ENCODE results near the gene HHIPL2. TPM values are rescaled to one million over a fixed set of nuclear protein-coding genes. Genes with fewer than 3 reads are reported as not detected.

The HHIPL2 gene
- total RNA-seq, 4 donors from 2014 or later = 0.21 to 1.5 TPM; not detected in 2

- 92% methylated on average over 5 of the region's 5 CpGs for WGBS, 2 donors
- H3K27ac ChIP-seq = no peak overlapping the region
These were observed 12.4 kb downstream of the HHIPL2 start for GRCh38 chr1:222535455-222535854.

GRCh38 chr1:222530852-222531251, 17.1 kb downstream of the HHIPL2 start:
- Histone ChIP-seq H3K9me3 (no peaks in the 10 kb centered on the region), H3K4me1 (no peaks in the 10 kb centered on the region), H3K4me3 (no peak overlapping the region), H3K27me3 (no peaks in the 10 kb centered on the region), H3K36me3 (no peaks in the 10 kb centered on the region), H3K27ac (no peak overlapping the region)
- TF ChIP-seq CTCF (IDR thresholded peaks at IDR 0.05) (no peak), POLR2A (IDR thresholded peaks at IDR 0.05) (no peak), EP300 (IDR thresholded peaks at IDR 0.05) (no peak)
- DNase-seq (ENCODE audit: low spot score in 2 of 2) = no peak
- 85 to 88% methylated on average over 6 of the region's 6 CpGs for WGBS, 2 donors

More at GRCh38 chr1:222535455-222535854, 12.4 kb downstream of the HHIPL2 start:
- Histone ChIP-seq H3K9me3 (no peaks in the 10 kb centered on the region), H3K4me3 (no peak overlapping the region), H3K36me3 (no peaks in the 10 kb centered on the region), H3K27me3 (no peaks in the 10 kb centered on the region), H3K4me1 (no peaks in the 10 kb centered on the region)
- no peak for DNase-seq (ENCODE audit: low spot score in 2 of 2)
- TF ChIP-seq POLR2A (IDR thresholded peaks at IDR 0.05) = no peak
- no peak for TF ChIP-seq EP300 (IDR thresholded peaks at IDR 0.05)
- TF ChIP-seq CTCF (IDR thresholded peaks at IDR 0.05) = no peak

- H3K27ac ChIP-seq = no peak overlapping the region
- no peak overlapping the region for H3K4me3 ChIP-seq
- TF ChIP-seq POLR2A (IDR thresholded peaks at IDR 0.05) (no peak), EP300 (IDR thresholded peaks at IDR 0.05) (no peak), CTCF (IDR thresholded peaks at IDR 0.05) (no peak)
- no peak for DNase-seq (ENCODE audit: low spot score in 2 of 2)
- no peaks in the 10 kb centered on the region for H3K9me3 ChIP-seq
- 54 to 79% methylated on average over 3 of the region's 3 CpGs for WGBS, 2 donors
- no peaks in the 10 kb centered on the region for H3K27me3 ChIP-seq
- H3K36me3 ChIP-seq = no peaks in the 10 kb centered on the region
- no peaks in the 10 kb centered on the region for H3K4me1 ChIP-seq
These were observed 18.0 kb downstream of the HHIPL2 start for GRCh38 chr1:222529916-222530315.

GRCh38 chr1:222529181-222529580, 18.7 kb downstream of the HHIPL2 start:
- Histone ChIP-seq H3K27me3 (no peaks in the 10 kb centered on the region), H3K9me3 (no peaks in the 10 kb centered on the region), H3K4me3 (no peak overlapping the region), H3K27ac (no peak overlapping the region), H3K36me3 (no peaks in the 10 kb centered on the region), H3K4me1 (no peaks in the 10 kb centered on the region)
- WGBS, 2 donors = 85 to 94% methylated on average over 3 of the region's 3 CpGs
- no peak for DNase-seq (ENCODE audit: low spot score in 2 of 2)
- no peak for TF ChIP-seq EP300 (IDR thresholded peaks at IDR 0.05)
- no peak for TF ChIP-seq CTCF (IDR thresholded peaks at IDR 0.05)
- no peak for TF ChIP-seq POLR2A (IDR thresholded peaks at IDR 0.05)

- TF ChIP-seq CTCF (IDR thresholded peaks at IDR 0.05) (no peak), EP300 (IDR thresholded peaks at IDR 0.05) (no peak), POLR2A (IDR thresholded peaks at IDR 0.05) (no peak)
These were observed 22.0 kb downstream of the HHIPL2 start for GRCh38 chr1:222525951-222526350.

More at GRCh38 chr1:222525951-222526350, 22.0 kb downstream of the HHIPL2 start:
- Histone ChIP-seq H3K36me3 (no peaks in the 10 kb centered on the region), H3K4me1 (no peaks in the 10 kb centered on the region), H3K27ac (no peak overlapping the region), H3K9me3 (peaks cover 0 to 5% (median 0%) of the 10 kb centered on the region in 4 donors), H3K27me3 (no peaks in the 10 kb centered on the region), H3K4me3 (no peak overlapping the region)
- WGBS, 2 donors = 83 to 85% methylated on average over 2 of the region's 2 CpGs
- no peak for DNase-seq (ENCODE audit: low spot score in 2 of 2)
